SJSA1 (cell line): ENCODE measurements around the gene POLD3. TPM values are rescaled to one million over a fixed set of nuclear protein-coding genes. Genes with fewer than 3 reads are reported as not detected.
"Not testable (repeated sequence)": the region's sequence is repeated elsewhere in the genome, so short reads cannot be mapped to it uniquely, and the experiment has no call there.

ENCODE experiments used
- DNase-seq, 2 experiments: peaks; one replicate each; pipeline ENCODE4 v3.0.0-alpha.2; 2015 to 2020; ENCODE audit warnings: low spot score in 2 of 2, low read depth in 1 of 2
- H3K27ac ChIP-seq: fragments of 250-450 bp; sonication (Bioruptor Pico); 2 replicates; pipeline ENCODE4 v1.5.1; 2020; ENCODE audit warnings: mild to moderate bottlenecking, moderate library complexity
- H3K27me3 ChIP-seq: fragments of 250-450 bp; sonication (Bioruptor Pico); replicated peaks from 2 replicates; pipeline ENCODE4 v1.5.1; 2020; ENCODE audit warnings: mild to moderate bottlenecking, moderate library complexity
- H3K36me3 ChIP-seq: fragments of 250-450 bp; sonication (Bioruptor Pico); 2 replicates; pipeline ENCODE4 v1.5.1; 2020; ENCODE audit warnings: mild to moderate bottlenecking
- H3K4me1 ChIP-seq: fragments of 250-450 bp; sonication (Bioruptor Pico); replicated peaks from 2 replicates; pipeline ENCODE4 v1.6.1; 2021; ENCODE audit warnings: mild to moderate bottlenecking
- H3K4me3 ChIP-seq: fragments of 250-450 bp; sonication (Bioruptor Pico); 2 replicates; pipeline ENCODE4 v1.5.1; 2020; ENCODE audit warnings: mild to moderate bottlenecking
- H3K9me3 ChIP-seq: fragments of 250-450 bp; sonication (Bioruptor Pico); replicated peaks from 2 replicates; pipeline ENCODE4 v1.5.1; 2020; ENCODE audit warnings: mild to moderate bottlenecking
- total RNA-seq: library from RNA; depleted of rRNA; stranded (reverse); fragments of >200 nt; shearing (Covaris generic); gene quantifications from 2 replicates; pipeline ENCODE4 v1.2.3, GENCODE V29; 2014

The POLD3 gene
- total RNA-seq, 1 experiment from 2014 or later, result 12.7 TPM

GRCh38 chr11:74659124-74659523 lies 66.7 kb downstream of the POLD3 start:
- not testable (repeated sequence) for H3K36me3 ChIP-seq, DNase-seq, H3K9me3 ChIP-seq

DNA sequence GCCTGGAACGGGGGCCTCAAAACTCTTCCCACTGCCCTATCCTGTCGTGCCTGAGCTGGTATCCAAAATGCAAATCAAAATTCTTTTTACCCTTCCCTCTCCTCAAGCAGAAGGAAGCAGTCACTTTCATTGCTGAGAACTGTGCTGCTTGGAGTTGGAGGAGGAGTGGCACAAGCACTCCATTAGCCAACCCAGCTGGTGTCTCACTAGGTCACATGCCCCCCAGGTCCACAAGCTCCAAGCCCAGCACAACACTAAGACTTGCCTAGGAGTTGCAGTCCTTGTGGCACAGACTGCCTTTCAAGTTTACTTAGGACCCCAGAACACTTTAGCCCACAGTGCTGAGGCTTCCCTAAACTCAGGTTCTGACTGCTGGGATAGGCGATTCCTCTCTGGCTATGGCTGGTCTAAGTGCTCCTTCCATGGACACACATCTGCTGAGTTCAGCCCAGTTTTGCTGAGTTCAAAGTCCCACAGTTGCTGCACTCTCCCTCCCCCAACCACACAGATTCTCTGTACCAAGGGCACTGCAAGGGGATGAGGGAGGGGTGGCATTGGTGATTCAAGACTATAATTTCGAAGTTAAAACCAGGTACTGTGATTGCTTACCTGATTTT lies 70.2 kb downstream of the POLD3 start:
- Histone ChIP-seq H3K36me3 (no peaks in the 10 kb centered on the region), H3K9me3 (no peaks in the 10 kb centered on the region), H3K27me3 (no peaks in the 10 kb centered on the region), H3K27ac (no peak overlapping the region), H3K4me3 (no peak overlapping the region), H3K4me1 (no peaks in the 10 kb centered on the region)
- no peak for DNase-seq

More at GRCh38 chr11:74659124-74659523, 66.7 kb downstream of the POLD3 start:
- H3K4me3 ChIP-seq, H3K4me1 ChIP-seq, H3K27me3 ChIP-seq, H3K27ac ChIP-seq: not testable (repeated sequence)

- Histone ChIP-seq H3K36me3 (no peaks in the 10 kb centered on the region), H3K27me3 (no peaks in the 10 kb centered on the region), H3K27ac (no peak overlapping the region), H3K4me3 (no peak overlapping the region), H3K9me3 (no peaks in the 10 kb centered on the region), H3K4me1 (no peaks in the 10 kb centered on the region)
- no peak for DNase-seq
These were observed 70.9 kb downstream of the POLD3 start for GRCh38 chr11:74663315-74663714.

- no peak for DNase-seq
- Histone ChIP-seq H3K4me1 (peaks cover 25% of the 10 kb centered on the region), H3K36me3 (no peaks in the 10 kb centered on the region), H3K9me3 (no peaks in the 10 kb centered on the region), H3K27me3 (no peaks in the 10 kb centered on the region), H3K27ac (no peak overlapping the region), H3K4me3 (no peak overlapping the region)
These were observed 77.1 kb downstream of the POLD3 start for GRCh38 chr11:74669211-74670160.

- Histone ChIP-seq H3K36me3 (no peaks in the 10 kb centered on the region), H3K4me3 (no peak overlapping the region), H3K9me3 (no peaks in the 10 kb centered on the region), H3K27me3 (no peaks in the 10 kb centered on the region), H3K4me1 (peaks cover 25% of the 10 kb centered on the region), H3K27ac (no peak overlapping the region)
- DNase-seq, result no peak
These were observed 77.8 kb downstream of the POLD3 start for GRCh38 chr11:74670171-74670570.

DNA sequence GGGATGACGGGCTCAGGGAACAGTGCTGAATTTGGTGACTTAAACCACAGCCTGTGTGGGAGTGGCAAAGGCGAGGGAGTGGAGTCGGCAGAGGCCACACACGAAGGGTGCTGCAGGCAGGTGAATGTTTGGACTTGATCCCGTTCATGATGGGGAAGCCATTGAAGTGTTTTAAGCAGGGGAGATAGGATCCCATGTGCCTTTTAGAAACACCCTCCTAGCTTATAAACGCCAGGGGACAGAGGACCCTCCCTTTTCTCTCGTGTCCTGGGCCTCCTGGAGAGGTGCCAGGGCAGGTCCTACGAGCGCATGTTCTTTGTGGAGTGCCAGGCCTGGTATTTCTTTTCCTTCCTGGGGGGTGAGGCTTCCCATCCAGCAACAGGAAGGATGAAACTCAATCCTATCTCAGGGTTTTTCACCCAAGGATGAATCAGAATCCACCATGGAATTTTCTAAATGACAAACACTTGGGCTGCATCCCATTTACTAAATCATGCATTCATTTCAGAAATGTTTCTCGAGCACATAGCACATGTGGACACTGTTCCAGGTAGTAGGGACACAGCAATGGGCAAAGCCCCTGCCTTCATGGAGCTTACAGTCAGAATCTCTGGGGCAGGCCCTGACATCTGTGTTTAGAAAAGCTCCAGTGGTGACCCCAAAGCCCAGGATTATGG lies 79.3 kb downstream of the POLD3 start:
- no peaks in the 10 kb centered on the region for H3K27me3 ChIP-seq
- no peaks in the 10 kb centered on the region for H3K9me3 ChIP-seq
- H3K4me1 ChIP-seq, result peaks cover 25% of the 10 kb centered on the region
- peak overlapping the region; percentile 57; the same call in 1 of the 2 replicates for H3K27ac ChIP-seq
- DNase-seq, result peak in 1 of 2 experiments; percentile 35
- no peaks in the 10 kb centered on the region for H3K36me3 ChIP-seq
- no peak overlapping the region for H3K4me3 ChIP-seq

- Histone ChIP-seq H3K4me3 (no peak overlapping the region), H3K36me3 (no peaks in the 10 kb centered on the region), H3K27me3 (no peaks in the 10 kb centered on the region), H3K27ac (peak overlapping the region; percentile 57), H3K4me1 (peaks cover 25% of the 10 kb centered on the region), H3K9me3 (no peaks in the 10 kb centered on the region)
- DNase-seq, result no peak
These were observed 80.1 kb downstream of the POLD3 start for GRCh38 chr11:74672332-74672955.

GRCh38 chr11:74672956-74673692 lies 80.7 kb downstream of the POLD3 start:
- no peak overlapping the region for H3K4me3 ChIP-seq
- DNase-seq, result peak; percentile 76 to 81
- peaks cover 25% of the 10 kb centered on the region for H3K4me1 ChIP-seq
- peak overlapping the region; percentile 57 for H3K27ac ChIP-seq
- H3K9me3 ChIP-seq, result no peaks in the 10 kb centered on the region
- no peaks in the 10 kb centered on the region for H3K36me3 ChIP-seq
- no peaks in the 10 kb centered on the region for H3K27me3 ChIP-seq

DNA sequence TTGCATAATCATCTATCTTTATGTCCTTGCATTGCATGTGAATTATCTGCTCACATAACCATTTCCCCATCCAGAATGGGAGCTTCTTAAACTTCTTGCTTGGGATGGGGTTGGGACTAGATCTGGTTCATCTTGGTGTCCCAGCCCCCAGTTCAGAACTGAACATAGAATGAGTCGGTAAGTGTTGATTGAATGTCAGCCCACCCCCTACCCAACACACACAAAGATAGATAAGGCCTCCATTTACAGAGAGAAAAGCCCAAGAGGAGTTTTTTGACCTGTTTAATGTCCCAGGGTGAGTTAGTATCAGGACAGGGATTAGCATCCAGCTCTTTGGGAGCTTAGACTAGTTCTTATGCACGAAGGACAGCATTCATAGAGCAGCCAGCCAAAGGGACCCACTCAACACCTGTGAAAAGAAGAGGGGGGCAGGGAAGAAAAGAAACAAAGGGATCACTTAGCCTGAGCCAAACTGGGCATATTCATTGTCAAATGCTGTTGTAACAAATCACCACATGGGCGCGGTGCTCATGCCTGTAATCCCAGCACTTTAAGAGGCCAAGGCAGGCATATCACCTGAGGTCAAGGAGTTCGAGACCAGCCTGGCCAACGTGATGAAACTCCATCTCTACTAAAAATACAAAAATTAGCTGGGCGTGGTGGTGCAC lies 81.4 kb downstream of the POLD3 start:
- no peak for DNase-seq
- no peaks in the 10 kb centered on the region for H3K9me3 ChIP-seq
- H3K27me3 ChIP-seq, result no peaks in the 10 kb centered on the region
- no peak overlapping the region for H3K4me3 ChIP-seq
- no peaks in the 10 kb centered on the region for H3K36me3 ChIP-seq
- H3K4me1 ChIP-seq, result peaks cover 25% of the 10 kb centered on the region
- H3K27ac ChIP-seq, result peak overlapping the region; percentile 57

- DNase-seq, result no peak
- peaks cover 25% of the 10 kb centered on the region for H3K4me1 ChIP-seq
- H3K27ac ChIP-seq, result no peak overlapping the region
- H3K36me3 ChIP-seq, result no peaks in the 10 kb centered on the region
- H3K9me3 ChIP-seq, result no peaks in the 10 kb centered on the region
- no peak overlapping the region for H3K4me3 ChIP-seq
- H3K27me3 ChIP-seq, result no peaks in the 10 kb centered on the region
These were observed 83.4 kb downstream of the POLD3 start for GRCh38 chr11:74675761-74676160.

- no peak for DNase-seq
- peaks cover 23% of the 10 kb centered on the region for H3K4me1 ChIP-seq
- H3K9me3 ChIP-seq, result no peaks in the 10 kb centered on the region
- H3K27me3 ChIP-seq, result no peaks in the 10 kb centered on the region
- H3K27ac ChIP-seq, result no peak overlapping the region
- H3K36me3 ChIP-seq, result no peaks in the 10 kb centered on the region
- H3K4me3 ChIP-seq, result no peak overlapping the region
These were observed 84.2 kb downstream of the POLD3 start for GRCh38 chr11:74676596-74676995.

DNA sequence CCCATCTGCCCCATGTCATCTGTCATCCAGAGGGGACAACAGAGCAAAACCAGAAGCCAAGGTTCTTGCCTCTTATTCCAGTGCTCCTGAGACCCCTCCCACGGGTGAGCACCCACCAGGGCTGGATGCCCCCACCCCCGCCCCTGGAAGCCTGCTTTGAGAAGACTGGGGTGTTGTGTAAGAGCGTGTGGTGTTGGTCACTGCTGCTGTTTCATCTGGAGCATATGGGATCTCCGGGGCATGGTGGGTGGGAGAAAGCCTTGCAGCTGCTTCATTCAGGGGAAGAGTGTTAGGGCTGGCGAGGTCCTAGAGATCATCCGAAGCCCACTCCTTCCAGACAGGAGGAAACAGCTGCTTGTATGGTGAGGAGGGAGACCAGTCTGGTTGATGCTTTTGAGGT lies 84.7 kb downstream of the POLD3 start:
- H3K27ac ChIP-seq, result no peak overlapping the region
- H3K9me3 ChIP-seq, result no peaks in the 10 kb centered on the region
- DNase-seq, result peak in 1 of 2 experiments; percentile 5
- no peak overlapping the region for H3K4me3 ChIP-seq
- H3K27me3 ChIP-seq, result no peaks in the 10 kb centered on the region
- no peaks in the 10 kb centered on the region for H3K36me3 ChIP-seq
- H3K4me1 ChIP-seq, result peaks cover 17% of the 10 kb centered on the region
